IgD-negative memory B cell (primary cell): Measurements from ENCODE around the gene CFAP45. TPM values are rescaled to one million over a fixed set of nuclear protein-coding genes. Genes with fewer than 3 reads are reported as not detected.
"Not testable (repeated sequence)": the region's sequence is repeated elsewhere in the genome, so short reads cannot be mapped to it uniquely, and the experiment has no call there.

Source experiments
- H3K27ac Mint-ChIP-seq, 3 donors: one replicate each; pipeline ENCODE4 v1.8.0; 2020 to 2022; ENCODE audit warnings: mild to moderate bottlenecking in 3 of 3, mixed read lengths in 3 of 3, moderate library complexity in 1 of 3
- H3K27me3 Mint-ChIP-seq: one replicate; pipeline ENCODE4 v1.8.0; 2021; ENCODE audit warnings: mixed read lengths
- H3K36me3 Mint-ChIP-seq: one replicate; pipeline ENCODE4 v1.8.0; 2020; ENCODE audit warnings: mild to moderate bottlenecking, mixed read lengths
- H3K4me1 Mint-ChIP-seq, 3 donors: one replicate each; pipeline ENCODE4 v1.8.0; 2020 to 2022; ENCODE audit warnings: mixed read lengths in 3 of 3, mild to moderate bottlenecking in 1 of 3
- H3K4me3 Mint-ChIP-seq, 4 donors: one replicate each; pipeline ENCODE4 v1.8.0; 2020 to 2022; ENCODE audit warnings: mild to moderate bottlenecking in 4 of 4, mixed read lengths in 4 of 4, moderate library complexity in 3 of 4
- H3K9me3 Mint-ChIP-seq, 3 donors: one replicate each; pipeline ENCODE4 v1.8.0; 2020 to 2021; ENCODE audit warnings: mixed read lengths in 3 of 3, mild to moderate bottlenecking in 1 of 3
- polyA plus RNA-seq: library from polyadenylated mRNA; unstranded; fragments of 300-500 nt; fragmentation: Illumina TruSeq; gene quantifications from one replicate; pipeline ENCODE4 v1.2.3, GENCODE V29; 2021

Gene CFAP45
- polyA plus RNA-seq, 1 donor from 2014 or later = 1.2 TPM

- H3K27me3 Mint-ChIP-seq = no peaks in the 10 kb centered on the region
- peaks cover 46 to 56% (median 52%) of the 10 kb centered on the region in 3 donors for H3K4me1 Mint-ChIP-seq
- peak overlapping the region in 2 of 4 donors; percentile 12 to 87 for H3K4me3 Mint-ChIP-seq
- H3K9me3 Mint-ChIP-seq = no peaks in the 10 kb centered on the region
- H3K27ac Mint-ChIP-seq = peak overlapping the region; percentile 86 to 98 (median 97)
- peaks cover 2% of the 10 kb centered on the region for H3K36me3 Mint-ChIP-seq
Measured at GRCh38 chr1:159911326-159912070, 11.5 kb upstream of the CFAP45 start.

DNA sequence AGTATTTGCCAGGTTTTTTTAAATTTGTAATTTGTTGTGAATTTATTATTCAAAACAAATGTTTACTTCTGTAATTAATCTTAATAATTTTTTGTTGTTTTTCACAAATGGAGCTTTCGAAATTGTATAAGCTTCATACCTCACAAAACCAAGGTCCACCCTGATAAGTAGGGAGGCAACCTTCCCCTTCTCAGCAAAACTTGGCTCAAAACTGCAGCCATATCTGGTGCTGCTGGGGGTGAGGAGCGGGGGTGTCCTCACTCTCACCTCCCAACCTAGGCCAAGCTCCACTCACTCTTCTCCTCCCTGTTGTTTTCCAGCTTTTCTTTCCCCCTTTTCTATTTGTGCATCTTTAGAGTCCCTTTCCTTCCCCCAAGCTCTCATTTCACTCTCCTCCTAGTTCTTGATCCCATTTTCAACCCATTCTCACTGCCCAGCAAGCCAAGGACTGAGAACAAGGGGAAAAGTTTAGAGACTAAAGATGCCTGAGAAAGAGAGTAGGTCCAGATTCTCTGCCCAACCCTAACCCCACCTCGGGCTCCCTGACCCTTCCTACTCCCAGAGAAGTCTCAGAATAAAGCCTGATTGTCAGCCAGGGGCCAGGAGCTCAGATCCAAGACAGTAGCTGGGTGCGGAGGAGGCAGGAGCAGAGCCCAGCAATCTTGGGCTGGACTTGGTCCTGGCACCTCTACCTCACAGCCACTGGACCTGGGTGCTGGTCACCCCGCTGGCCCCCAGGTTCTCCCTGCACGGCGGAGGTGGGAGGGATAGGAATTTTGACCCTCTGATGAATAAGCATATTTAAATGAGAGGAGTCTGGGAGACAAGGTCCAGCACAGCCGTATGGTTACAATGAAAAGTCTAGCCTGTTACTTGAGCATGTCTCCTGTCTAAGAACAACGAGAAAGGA lies 8.3 kb upstream of the CFAP45 start:
- Mint-ChIP-seq H3K4me1 (peaks cover 32 to 35% (median 33%) of the 10 kb centered on the region in 3 donors), H3K9me3 (peaks cover 0 to 7% (median 4%) of the 10 kb centered on the region in 3 donors), H3K27ac (peak overlapping the region; percentile 12 to 79 (median 31)), H3K27me3 (no peaks in the 10 kb centered on the region), H3K4me3 (peak overlapping the region in 1 of 4 donors; percentile 53), H3K36me3 (peaks cover 3% of the 10 kb centered on the region)

DNA sequence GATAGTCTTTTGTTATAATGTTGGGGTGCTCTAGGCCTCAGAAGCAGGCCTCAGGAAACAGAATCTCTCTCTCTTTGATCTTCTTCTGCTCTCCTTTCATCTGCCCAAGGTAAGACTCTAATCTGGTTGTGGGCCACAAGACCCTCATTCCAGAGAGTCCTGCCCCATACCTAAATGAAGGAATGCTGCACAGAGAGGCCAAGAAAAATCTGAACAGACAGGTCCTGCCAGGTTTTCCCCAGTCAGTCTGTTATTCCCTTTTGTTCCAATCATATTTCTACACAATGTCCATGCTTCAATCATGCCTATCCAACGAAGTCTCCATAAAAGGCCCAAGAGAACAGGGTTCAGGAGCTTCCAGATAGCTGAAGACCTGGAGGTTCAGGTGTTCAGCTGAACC lies 7.0 kb upstream of the CFAP45 start:
- peak overlapping the region in 2 of 3 donors; percentile 32 to 52 for H3K27ac Mint-ChIP-seq
- H3K4me1 Mint-ChIP-seq = peaks cover 20 to 24% (median 23%) of the 10 kb centered on the region in 3 donors
- no peak overlapping the region for H3K4me3 Mint-ChIP-seq
- peaks cover 4% of the 10 kb centered on the region for H3K36me3 Mint-ChIP-seq
- H3K27me3 Mint-ChIP-seq = no peaks in the 10 kb centered on the region
- H3K9me3 Mint-ChIP-seq = peaks cover 0 to 8% (median 4%) of the 10 kb centered on the region in 3 donors

DNA sequence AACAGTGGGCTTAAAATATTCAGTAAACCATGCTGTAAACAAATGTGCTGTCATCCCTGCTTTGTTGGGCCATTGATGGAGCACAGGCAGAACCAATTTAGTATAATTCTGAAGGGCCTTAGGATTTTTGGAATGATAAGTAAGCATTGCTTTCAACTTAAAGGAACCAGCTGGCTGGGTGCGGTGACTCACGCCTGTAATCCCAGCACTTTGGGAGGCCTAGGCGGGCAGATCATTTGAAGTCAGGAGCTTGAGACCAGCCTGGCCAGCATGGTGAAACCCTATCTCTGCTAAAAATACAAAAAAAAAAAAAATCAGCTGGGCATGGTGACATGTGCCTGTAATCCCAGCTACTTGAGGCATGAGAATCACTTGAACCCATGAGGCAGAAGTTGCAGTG lies 4.1 kb upstream of the CFAP45 start:
- not testable (repeated sequence) for H3K4me3 Mint-ChIP-seq, H3K27ac Mint-ChIP-seq, H3K27me3 Mint-ChIP-seq, H3K4me1 Mint-ChIP-seq, H3K36me3 Mint-ChIP-seq, H3K9me3 Mint-ChIP-seq

DNA sequence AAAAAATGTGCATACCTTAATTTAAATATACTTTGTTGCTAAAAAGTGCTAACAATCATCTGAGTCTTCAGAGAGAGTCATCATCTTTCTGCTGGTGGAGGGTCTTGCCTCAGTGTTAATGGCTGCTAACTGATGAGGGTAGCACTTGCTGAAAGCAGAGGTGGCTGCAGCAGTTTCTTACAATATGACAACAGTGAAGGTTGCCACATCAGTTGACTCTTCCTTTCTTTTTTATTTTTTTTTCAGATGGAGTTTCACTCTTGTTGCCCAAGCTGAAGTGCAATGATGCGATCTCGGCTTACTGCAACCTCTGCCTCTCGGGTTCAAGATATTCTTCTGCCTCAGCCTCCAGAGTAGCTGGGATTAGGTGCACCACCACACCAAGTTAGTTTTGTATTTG lies 2.6 kb upstream of the CFAP45 start:
- Mint-ChIP-seq H3K27ac (no peak overlapping the region), H3K4me1 (peaks cover 0 to 9% (median 6%) of the 10 kb centered on the region in 3 donors), H3K9me3 (peaks cover 0 to 8% (median 4%) of the 10 kb centered on the region in 3 donors), H3K4me3 (no peak overlapping the region), H3K27me3 (no peaks in the 10 kb centered on the region), H3K36me3 (peaks cover 7% of the 10 kb centered on the region)

DNA sequence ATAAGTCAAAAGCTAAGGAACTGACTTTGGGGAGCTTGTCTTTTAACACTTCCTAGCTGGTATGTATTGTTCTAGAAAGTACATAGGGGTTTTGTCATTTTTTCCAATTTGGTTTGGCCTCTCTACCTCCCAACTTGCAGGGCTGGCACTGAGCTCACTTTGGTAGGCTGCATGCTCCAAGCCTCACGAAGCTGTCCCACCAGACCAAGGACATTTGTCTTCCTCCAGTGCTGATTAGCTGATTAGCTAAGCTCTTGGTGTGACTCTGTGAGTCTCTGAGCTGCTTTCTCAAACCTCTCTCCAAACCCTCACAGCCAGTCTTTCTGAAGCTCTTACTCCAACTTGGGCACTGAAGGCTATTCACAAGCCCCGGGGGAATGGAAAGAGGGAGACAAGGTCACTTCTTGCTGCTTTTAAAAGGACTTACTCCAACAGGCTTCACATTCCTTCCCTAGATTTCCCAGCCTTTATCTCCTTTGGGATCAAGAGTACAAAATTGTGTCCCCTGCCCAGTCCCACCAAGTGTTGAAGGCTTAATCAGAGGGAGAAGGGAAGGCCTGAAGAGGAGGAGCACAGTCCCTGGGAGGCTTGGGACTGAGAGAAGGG lies 893 bp upstream of the CFAP45 start:
- peaks cover 0 to 9% (median 6%) of the 10 kb centered on the region in 3 donors for H3K4me1 Mint-ChIP-seq
- H3K9me3 Mint-ChIP-seq = peaks cover 0 to 8% (median 4%) of the 10 kb centered on the region in 3 donors
- no peaks in the 10 kb centered on the region for H3K27me3 Mint-ChIP-seq
- peaks cover 7% of the 10 kb centered on the region for H3K36me3 Mint-ChIP-seq
- no peak overlapping the region for H3K4me3 Mint-ChIP-seq
- peak overlapping the region in 1 of 3 donors; percentile 25 for H3K27ac Mint-ChIP-seq

- H3K27me3 Mint-ChIP-seq, H3K9me3 Mint-ChIP-seq, H3K4me1 Mint-ChIP-seq: not testable (repeated sequence)
- Mint-ChIP-seq H3K4me3 (peak overlapping the region in 1 of 4 donors; percentile 73), H3K27ac (peak overlapping the region in 1 of 3 donors; percentile 49), H3K36me3 (peaks cover 12% of the 10 kb centered on the region)
Measured at GRCh38 chr1:159899634-159900033, 331 bp downstream of the CFAP45 start.

GRCh38 chr1:159898527-159898926 lies 1.4 kb downstream of the CFAP45 start:
- H3K27me3 Mint-ChIP-seq = peaks cover 1% of the 10 kb centered on the region
- peaks cover 0 to 3% (median 1%) of the 10 kb centered on the region in 3 donors for H3K9me3 Mint-ChIP-seq
- peak overlapping the region in 1 of 3 donors; percentile 58 for H3K27ac Mint-ChIP-seq
- peaks cover 0 to 9% (median 6%) of the 10 kb centered on the region in 3 donors for H3K4me1 Mint-ChIP-seq
- H3K4me3 Mint-ChIP-seq = no peak overlapping the region
- H3K36me3 Mint-ChIP-seq = peaks cover 12% of the 10 kb centered on the region

GRCh38 chr1:159897962-159898361 lies 2.0 kb downstream of the CFAP45 start:
- Mint-ChIP-seq H3K27ac (peak overlapping the region in 1 of 3 donors; percentile 58), H3K9me3 (no peaks in the 10 kb centered on the region), H3K4me3 (peak overlapping the region in 1 of 4 donors; percentile 30), H3K36me3 (peaks cover 8% of the 10 kb centered on the region), H3K27me3 (peaks cover 1% of the 10 kb centered on the region), H3K4me1 (peaks cover 0 to 9% (median 6%) of the 10 kb centered on the region in 3 donors)

GRCh38 chr1:159896546-159896930 lies 3.4 kb downstream of the CFAP45 start:
- no peak overlapping the region for H3K4me3 Mint-ChIP-seq
- H3K4me1 Mint-ChIP-seq = peaks cover 7 to 13% (median 9%) of the 10 kb centered on the region in 3 donors
- H3K9me3 Mint-ChIP-seq = no peaks in the 10 kb centered on the region
- peaks cover 8% of the 10 kb centered on the region for H3K36me3 Mint-ChIP-seq
- no peak overlapping the region for H3K27ac Mint-ChIP-seq
- peaks cover 1% of the 10 kb centered on the region for H3K27me3 Mint-ChIP-seq

GRCh38 chr1:159895836-159896545 lies 4.0 kb downstream of the CFAP45 start:
- peaks cover 1% of the 10 kb centered on the region for H3K27me3 Mint-ChIP-seq
- no peak overlapping the region for H3K4me3 Mint-ChIP-seq
- no peak overlapping the region for H3K27ac Mint-ChIP-seq
- H3K4me1 Mint-ChIP-seq = peaks cover 10 to 15% (median 11%) of the 10 kb centered on the region in 3 donors
- no peaks in the 10 kb centered on the region for H3K9me3 Mint-ChIP-seq
- H3K36me3 Mint-ChIP-seq = peaks cover 8% of the 10 kb centered on the region

GRCh38 chr1:159895286-159895685 lies 4.7 kb downstream of the CFAP45 start:
- Mint-ChIP-seq H3K9me3 (no peaks in the 10 kb centered on the region), H3K4me1 (peaks cover 10 to 14% (median 12%) of the 10 kb centered on the region in 3 donors), H3K36me3 (peaks cover 8% of the 10 kb centered on the region), H3K27me3 (peaks cover 1% of the 10 kb centered on the region), H3K4me3 (no peak overlapping the region), H3K27ac (no peak overlapping the region)

- peaks cover 20 to 22% (median 21%) of the 10 kb centered on the region in 3 donors for H3K4me1 Mint-ChIP-seq
- H3K27ac Mint-ChIP-seq = peak overlapping the region in 1 of 3 donors; percentile 40
- peaks cover 5% of the 10 kb centered on the region for H3K36me3 Mint-ChIP-seq
- no peak overlapping the region for H3K4me3 Mint-ChIP-seq
- H3K27me3 Mint-ChIP-seq = peaks cover 4% of the 10 kb centered on the region
- H3K9me3 Mint-ChIP-seq = no peaks in the 10 kb centered on the region
Measured at GRCh38 chr1:159892944-159893343, 7.0 kb downstream of the CFAP45 start.
